DND-41 (cell line): ENCODE measurements around the gene POP7.

Experiments used
- EZH2 ChIP-seq: IDR thresholded peaks from 3 replicates; pipeline ENCODE4 v1.6.1; 2012; ENCODE audit warnings: borderline replicate concordance, low read depth, mild to moderate bottlenecking, moderate library complexity, low read length, inconsistent platforms; ENCODE audit not compliant: severe bottlenecking
- TF ChIP-seq, protein P1 (sequence below): IDR thresholded peaks from 2 replicates; pipeline ENCODE4 v1.5.1; 2012; ENCODE audit warnings: borderline replicate concordance, low read length, moderate library complexity, mild to moderate bottlenecking; ENCODE audit not compliant: poor library complexity, severe bottlenecking; ENCODE audit errors: extremely low read depth

DNA sequence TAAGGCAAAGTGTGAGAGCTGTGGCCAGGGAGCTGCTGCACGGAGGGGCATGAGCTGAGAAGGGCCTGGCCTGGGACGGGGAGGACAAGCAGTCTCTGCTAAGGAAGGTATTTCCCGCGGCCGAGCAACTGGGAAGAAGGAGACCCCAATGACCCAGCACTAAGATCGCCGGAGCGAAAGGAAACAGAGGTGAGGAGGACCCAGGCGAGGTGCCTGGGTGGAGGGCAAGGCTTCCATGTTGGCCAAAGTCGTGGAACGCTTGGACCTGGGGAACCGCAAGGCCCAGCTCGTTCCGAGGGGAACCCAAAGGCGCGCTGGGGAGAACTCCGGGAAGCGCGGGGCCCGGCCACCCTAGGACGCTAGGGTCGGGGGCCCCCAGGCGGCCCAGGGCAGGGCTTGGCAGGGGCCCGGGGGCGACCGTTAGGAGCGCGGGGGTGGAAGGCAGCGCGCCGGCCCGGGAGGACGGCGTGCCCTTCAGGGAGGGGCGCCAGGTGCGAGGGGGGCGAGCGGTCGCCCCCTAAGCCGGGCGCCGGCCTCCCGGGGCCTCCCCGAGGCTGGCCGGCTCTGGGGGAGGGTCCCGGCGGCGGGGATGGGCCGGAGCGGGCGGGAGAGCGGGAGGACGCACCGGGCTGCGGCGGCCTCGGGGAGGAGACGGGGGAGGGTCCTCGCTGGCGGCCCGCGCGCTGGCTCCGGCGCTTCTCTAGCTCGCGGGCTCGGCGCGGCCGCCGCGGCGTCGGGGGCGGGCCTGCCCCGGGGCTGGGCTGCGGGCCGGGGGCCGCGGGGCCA lies 12.4 kb upstream of the POP7 start:
- TF ChIP-seq, protein P1, sequence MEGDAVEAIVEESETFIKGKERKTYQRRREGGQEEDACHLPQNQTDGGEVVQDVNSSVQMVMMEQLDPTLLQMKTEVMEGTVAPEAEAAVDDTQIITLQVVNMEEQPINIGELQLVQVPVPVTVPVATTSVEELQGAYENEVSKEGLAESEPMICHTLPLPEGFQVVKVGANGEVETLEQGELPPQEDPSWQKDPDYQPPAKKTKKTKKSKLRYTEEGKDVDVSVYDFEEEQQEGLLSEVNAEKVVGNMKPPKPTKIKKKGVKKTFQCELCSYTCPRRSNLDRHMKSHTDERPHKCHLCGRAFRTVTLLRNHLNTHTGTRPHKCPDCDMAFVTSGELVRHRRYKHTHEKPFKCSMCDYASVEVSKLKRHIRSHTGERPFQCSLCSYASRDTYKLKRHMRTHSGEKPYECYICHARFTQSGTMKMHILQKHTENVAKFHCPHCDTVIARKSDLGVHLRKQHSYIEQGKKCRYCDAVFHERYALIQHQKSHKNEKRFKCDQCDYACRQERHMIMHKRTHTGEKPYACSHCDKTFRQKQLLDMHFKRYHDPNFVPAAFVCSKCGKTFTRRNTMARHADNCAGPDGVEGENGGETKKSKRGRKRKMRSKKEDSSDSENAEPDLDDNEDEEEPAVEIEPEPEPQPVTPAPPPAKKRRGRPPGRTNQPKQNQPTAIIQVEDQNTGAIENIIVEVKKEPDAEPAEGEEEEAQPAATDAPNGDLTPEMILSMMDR, result no peak
- TF ChIP-seq EZH2, result no peak
